Hematopoietic multipotent progenitor cell (in vitro differentiated cells): Measurements from ENCODE around the gene GTF3C1. TPM values are rescaled to one million over a fixed set of nuclear protein-coding genes. Genes with fewer than 3 reads are reported as not detected.

Experiments used
- DNase-seq, 3 donors: peaks; one replicate each; pipeline ENCODE4 v3.0.0-alpha.2; 2011 to 2015; ENCODE audit warnings: low read depth in 2 of 3, low spot score in 2 of 3
- total RNA-seq: library from RNA; depleted of rRNA; stranded (reverse); fragments of >200 nt; gene quantifications from one replicate; pipeline ENCODE4 v1.2.3, GENCODE V29; 2012

Gene GTF3C1, protein sequence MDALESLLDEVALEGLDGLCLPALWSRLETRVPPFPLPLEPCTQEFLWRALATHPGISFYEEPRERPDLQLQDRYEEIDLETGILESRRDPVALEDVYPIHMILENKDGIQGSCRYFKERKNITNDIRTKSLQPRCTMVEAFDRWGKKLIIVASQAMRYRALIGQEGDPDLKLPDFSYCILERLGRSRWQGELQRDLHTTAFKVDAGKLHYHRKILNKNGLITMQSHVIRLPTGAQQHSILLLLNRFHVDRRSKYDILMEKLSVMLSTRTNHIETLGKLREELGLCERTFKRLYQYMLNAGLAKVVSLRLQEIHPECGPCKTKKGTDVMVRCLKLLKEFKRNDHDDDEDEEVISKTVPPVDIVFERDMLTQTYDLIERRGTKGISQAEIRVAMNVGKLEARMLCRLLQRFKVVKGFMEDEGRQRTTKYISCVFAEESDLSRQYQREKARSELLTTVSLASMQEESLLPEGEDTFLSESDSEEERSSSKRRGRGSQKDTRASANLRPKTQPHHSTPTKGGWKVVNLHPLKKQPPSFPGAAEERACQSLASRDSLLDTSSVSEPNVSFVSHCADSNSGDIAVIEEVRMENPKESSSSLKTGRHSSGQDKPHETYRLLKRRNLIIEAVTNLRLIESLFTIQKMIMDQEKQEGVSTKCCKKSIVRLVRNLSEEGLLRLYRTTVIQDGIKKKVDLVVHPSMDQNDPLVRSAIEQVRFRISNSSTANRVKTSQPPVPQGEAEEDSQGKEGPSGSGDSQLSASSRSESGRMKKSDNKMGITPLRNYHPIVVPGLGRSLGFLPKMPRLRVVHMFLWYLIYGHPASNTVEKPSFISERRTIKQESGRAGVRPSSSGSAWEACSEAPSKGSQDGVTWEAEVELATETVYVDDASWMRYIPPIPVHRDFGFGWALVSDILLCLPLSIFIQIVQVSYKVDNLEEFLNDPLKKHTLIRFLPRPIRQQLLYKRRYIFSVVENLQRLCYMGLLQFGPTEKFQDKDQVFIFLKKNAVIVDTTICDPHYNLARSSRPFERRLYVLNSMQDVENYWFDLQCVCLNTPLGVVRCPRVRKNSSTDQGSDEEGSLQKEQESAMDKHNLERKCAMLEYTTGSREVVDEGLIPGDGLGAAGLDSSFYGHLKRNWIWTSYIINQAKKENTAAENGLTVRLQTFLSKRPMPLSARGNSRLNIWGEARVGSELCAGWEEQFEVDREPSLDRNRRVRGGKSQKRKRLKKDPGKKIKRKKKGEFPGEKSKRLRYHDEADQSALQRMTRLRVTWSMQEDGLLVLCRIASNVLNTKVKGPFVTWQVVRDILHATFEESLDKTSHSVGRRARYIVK (N-terminal part only)
- 70.8 TPM for total RNA-seq

GRCh38 chr16:27549746-27550581 lies at the start of gene GTF3C1, which contains the start of gene KATNIP:
Gene GTF3C1 (minus strand): TSS chr16:27549913. CDS start chr16:27549890, 23 bp downstream.
Gene KATNIP (plus strand): TSS chr16:27550144. CDS start chr16:27550171, 27 bp downstream.
- DNase-seq: peak; percentile 99 to 100 (median 99)

DNA sequence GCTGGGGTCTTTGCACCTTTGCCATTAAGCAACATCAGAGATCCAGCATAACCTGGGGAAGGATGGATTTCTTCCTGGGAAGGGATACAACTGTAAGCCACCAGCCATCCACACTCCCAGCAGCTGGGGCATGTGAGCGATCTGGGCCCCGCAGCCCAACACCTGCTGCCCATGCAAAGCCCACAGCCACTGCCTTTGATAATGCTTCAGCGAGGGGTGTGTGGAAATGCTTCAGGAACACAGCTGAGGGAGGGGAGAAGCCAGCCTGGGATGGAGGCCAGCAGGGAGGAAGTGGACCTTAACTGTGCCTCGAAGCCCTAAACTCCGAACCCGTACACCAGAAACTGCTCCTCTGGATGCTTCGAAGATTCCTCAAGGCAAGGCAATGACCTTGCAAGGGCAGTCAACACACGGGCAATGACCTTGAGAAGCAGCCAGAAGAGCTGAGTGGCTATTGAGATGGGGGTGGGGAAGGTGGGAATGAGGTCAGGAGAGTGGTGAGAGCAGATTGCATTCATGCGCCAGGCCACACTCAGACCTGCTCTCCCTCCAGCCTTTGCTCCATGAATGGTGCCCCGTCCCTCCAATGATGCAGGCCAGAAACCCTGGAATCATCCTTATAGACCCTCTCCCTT lies 49.3 kb upstream of the GTF3C1 start:
- no peak for DNase-seq

GRCh38 chr16:27598220-27598619 lies 48.5 kb upstream of the GTF3C1 start:
- no peak for DNase-seq

GRCh38 chr16:27597361-27597760 lies 47.6 kb upstream of the GTF3C1 start:
- no peak for DNase-seq

DNA sequence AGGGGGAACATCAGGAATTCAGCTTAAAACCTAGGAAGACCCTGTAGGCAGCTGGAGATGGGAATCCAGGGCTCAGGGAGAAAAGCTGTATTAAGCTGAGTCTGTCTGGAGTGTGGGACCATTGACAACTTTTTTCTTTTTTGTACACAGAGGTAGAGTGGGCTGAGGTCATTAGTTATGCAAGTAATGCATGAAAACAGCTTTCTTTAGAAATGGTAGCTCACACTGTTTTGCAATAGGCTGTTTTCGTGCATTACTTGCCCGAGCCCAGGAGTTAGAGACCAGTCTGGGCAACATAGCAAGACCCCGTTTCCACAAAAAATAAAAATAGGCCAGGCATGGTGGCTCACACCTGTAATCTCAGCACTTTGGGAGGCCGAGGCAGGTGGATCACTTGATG lies 46.7 kb upstream of the GTF3C1 start:
- no peak for DNase-seq

DNA sequence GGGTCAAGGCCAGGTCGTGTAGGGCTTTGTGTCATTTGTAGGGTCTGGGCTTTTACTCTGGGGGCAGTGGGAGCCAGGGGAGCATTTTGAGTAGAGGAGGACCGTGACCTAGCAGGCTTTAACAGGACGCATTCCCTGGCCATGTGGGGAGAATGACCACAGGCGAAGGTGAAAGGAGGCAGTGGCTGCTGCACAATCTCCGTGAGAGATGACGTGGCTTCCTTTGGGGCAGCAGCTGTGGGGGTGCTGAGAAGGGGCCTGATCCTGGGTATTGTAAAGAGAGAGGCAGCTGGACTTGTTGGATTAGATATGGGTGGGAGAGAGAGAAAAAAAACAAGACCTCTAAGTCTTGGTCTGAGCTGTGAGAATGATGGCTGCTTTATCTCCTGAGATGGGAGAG lies 46.3 kb upstream of the GTF3C1 start:
- no peak for DNase-seq

DNA sequence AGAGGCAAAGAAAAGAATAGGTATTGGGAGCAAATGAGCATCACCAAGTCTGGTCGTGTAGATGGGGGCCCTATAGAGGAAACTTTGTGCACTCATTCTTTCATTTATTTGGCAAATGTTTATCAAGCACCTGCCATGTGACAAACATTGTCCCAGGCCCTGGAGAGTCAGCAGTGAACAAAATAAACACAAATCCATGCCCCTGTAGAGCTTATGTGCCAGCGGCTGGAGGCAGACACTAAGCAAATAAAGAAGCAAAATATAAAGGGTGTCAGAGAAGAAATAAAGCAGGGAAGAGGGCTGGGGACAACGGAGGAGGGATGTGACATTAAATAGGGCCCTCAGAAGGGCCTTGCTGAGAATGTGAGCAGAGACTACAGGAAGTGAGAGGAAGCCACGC lies 45.8 kb upstream of the GTF3C1 start:
- DNase-seq: no peak

DNA sequence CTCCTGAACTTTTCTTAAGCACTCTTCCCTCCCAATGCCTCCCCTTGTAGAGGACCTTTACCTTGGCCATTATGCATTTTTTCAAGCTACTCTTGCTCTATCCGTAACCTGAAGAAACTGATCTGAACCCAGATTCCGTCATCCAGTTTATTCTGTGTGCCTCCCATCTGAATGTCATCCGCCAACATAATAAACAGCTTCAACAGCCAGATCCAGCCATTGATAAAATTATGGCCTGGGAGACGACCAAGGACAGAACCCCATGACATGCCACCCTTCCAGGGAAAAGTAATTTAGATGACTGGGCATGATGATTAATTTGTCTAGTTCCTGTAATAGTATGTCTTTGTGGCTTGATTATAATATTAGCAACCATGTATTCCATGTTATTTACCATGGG lies 42.1 kb upstream of the GTF3C1 start:
- DNase-seq: no peak

DNA sequence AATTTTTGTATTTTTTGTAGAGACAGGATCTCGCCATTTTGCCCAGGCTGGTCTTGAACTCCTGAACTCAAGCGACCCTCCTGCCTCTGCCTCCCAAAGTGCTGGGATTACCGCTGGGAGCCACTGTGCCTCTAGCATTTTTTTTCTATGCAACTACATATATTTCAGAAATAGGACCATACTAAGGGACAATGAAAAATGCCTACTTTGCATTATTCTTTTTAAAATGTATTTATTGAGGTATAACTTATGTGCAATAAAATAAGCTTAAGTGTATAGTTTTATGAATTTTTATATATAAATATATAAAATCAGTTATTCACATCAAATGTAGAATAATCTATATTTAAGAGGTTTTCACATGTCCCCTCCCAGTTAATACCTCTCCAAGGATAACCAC lies 38.3 kb upstream of the GTF3C1 start:
- DNase-seq: no peak

DNA sequence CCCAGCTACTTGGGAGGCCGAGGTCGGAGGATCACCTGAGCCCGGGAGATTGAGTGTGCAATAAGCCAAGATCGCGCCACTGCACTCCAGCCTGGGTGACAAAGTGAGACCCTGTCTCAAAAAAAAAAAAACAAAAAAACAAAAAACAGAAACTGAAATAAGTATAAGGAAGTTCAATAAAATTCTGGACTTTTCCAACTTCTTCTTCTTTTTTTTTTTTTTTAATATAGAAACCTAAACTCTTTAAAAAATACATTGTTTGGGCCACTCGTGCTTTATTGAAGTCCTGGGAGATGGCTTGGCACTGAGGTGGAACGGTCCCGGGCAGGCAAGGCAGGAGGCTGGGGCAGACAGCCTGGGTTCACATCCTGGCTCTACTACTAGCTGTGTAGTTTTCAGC lies 37.0 kb upstream of the GTF3C1 start:
- no peak for DNase-seq

DNA sequence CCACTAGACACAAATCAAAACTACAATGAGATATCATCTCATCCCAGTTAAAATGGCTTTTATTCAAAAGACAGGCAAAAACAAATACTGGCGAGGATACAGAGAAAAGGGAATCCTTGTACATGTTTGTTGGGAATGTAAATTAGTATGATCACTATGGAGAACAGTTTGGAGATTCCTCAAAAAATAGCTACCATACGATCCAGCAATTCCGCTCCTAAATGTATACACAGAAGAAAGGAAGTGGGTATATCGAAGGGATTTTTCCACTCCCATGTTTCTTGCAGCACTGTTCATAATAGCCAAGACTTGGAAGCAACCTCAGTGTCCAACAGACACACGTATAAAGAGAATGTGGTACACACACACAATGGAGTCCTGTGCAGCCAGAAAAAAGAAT lies 35.5 kb upstream of the GTF3C1 start:
- no peak for DNase-seq

DNA sequence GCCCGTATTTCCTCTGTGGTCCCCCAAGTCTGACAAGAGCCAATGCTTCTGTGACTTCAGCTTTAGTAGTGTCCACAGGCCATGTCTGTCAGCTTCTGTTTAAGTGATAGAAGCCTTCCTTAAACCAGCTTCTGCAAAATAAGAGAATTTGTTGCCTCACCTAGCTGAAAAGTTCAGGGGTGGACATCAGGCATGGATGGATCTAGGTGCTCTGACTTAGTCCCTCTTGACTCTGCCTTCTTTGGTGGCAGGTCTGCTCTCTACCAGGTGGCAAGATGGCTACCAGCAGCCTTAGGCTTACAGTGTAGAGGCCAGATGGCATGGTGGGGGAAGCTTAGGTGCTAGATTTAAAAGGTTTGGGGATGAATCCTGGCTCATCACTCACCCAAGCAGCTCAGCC lies 33.9 kb upstream of the GTF3C1 start:
- no peak for DNase-seq

- no peak for DNase-seq
Measured at GRCh38 chr16:27582883-27583282, 33.2 kb upstream of the GTF3C1 start.

- no peak for DNase-seq
Measured at GRCh38 chr16:27579087-27579980, 29.6 kb upstream of the GTF3C1 start.

DNA sequence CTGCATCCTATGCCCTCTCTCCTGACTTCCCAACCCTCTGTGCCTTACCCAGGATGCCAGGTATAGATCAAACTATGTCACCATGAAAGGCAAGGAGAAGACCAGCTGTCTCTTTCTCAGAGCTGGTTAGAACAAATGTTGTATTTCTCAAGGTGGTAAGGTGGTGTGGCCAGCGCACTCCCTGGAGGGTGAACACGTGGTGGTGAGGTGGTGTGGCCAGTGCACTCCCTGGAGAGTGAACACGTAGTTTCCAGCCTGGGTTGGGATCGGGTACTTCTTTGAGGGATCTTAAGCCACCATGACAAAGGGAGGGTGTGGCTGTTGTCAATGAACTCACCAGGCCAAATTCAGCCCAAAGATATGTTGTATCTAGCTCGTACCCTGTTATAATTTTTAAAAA lies 27.0 kb upstream of the GTF3C1 start:
- no peak for DNase-seq

- DNase-seq: no peak
Measured at GRCh38 chr16:27572711-27573110, 23.0 kb upstream of the GTF3C1 start.

DNA sequence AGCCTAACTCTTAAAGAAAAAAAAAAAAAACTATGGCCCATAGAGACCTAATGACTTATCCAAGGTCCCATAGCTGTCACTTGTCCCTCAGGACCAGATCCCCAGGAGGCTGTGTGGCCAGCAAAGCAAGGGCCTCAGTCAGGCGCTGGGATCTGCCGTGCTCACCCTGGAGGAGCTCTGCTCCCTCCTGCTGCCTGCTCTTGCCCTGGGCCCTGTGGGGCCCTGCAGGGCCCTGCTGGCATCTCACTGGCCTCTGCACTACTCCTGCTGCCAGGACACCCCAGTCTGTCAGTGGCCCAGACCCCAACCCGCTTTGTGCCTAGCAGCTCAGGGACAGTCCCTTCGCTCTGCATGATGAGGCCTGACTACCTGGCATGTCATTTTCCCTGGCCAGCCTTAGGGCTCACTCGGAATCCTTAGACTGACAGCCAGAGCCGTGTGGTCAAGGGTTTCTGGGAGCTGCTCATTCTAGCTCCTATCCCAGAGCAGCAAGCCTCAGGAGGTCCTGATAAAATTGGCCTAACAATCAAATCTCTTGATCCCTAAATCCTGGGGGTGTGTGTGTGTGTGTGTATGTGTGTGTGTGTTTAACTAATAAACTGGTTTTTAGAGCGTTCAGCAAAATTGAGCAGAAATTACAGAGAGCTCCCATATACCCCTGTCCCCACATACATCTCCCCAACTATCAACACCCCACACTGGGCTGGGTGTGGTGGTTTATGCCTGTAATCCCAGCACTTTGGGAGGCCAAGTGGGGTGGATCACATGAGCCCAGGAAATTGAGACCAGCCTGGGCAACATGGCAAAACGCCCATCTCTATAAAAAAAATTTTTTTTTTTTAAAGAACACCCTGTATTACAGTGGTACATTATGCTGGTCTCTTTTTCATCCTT lies 22.0 kb upstream of the GTF3C1 start:
- no peak for DNase-seq
